ENCODE measurements around the gene SNX14. TPM values are rescaled to one million over a fixed set of nuclear protein-coding genes. Genes with fewer than 3 reads are reported as not detected.

SNX14 gene
- total and polyA plus RNA-seq, 8 donors: 11.2 to 209 (median 61.5) TPM

DNA sequence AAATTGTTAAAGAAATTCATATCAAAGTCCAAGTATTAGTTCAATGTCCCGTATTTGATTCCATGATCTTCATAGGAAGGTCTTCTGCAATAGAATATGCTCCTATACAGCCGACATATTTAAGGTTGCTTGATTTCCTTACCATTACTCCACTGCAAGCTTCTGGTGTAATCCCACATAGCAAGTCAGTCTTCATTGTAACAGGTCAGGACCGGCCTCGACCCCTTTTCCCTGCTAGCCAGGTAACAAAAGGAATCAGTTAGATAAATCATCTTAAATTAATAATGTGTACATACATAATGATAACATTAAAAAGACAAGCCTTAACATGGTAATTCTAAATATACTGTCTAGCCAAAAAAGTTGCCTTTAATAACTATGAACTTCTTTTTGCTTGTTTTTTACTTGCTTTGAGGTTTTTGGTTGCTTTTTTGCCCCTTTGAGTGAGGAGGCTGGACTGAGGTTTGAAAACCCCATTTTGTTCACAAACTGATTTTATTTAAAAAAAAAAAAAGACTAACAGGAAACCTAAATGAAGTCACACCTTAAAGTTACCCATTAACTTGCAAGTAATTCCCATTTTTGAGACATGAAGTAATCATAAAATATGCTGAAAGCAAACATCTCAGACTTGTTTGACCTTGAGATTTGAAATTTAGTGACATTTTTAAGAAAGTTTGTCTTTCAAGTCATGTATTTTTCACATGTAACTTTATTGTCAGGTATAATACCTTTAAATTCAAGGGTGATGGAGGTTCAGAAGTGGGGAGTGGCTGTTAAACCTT lies 19.2 kb upstream of the SNX14 start:
- DNase-seq: peak in 1 of 2 donors; percentile 50
- intact Hi-C loops (cut with DNase I; ENCODE audit: low total_unique reads): no loop called here
- Histone ChIP-seq H3K27me3 (no peaks in the 10 kb centered on the region), H3K4me3 (no peak overlapping the region), H3K36me3 (peaks cover 33 to 99% (median 91%) of the 10 kb centered on the region in 4 donors), H3K4me1 (peaks cover 0 to 13% (median 4%) of the 10 kb centered on the region in 4 donors), H3K27ac (no peak overlapping the region), H3K9me3 (no peaks in the 10 kb centered on the region)
- WGBS, 5 donors: 88 to 95% (median 91%) methylated on average over 4 of the region's 4 CpGs
- TF ChIP-seq EP300 (IDR thresholded peaks at IDR 0.05) (no peak), POLR2A (IDR thresholded peaks at IDR 0.05) (no peak), POLR2AphosphoS5 (IDR thresholded peaks at IDR 0.05) (no peak)
- TF ChIP-seq, protein P1, sequence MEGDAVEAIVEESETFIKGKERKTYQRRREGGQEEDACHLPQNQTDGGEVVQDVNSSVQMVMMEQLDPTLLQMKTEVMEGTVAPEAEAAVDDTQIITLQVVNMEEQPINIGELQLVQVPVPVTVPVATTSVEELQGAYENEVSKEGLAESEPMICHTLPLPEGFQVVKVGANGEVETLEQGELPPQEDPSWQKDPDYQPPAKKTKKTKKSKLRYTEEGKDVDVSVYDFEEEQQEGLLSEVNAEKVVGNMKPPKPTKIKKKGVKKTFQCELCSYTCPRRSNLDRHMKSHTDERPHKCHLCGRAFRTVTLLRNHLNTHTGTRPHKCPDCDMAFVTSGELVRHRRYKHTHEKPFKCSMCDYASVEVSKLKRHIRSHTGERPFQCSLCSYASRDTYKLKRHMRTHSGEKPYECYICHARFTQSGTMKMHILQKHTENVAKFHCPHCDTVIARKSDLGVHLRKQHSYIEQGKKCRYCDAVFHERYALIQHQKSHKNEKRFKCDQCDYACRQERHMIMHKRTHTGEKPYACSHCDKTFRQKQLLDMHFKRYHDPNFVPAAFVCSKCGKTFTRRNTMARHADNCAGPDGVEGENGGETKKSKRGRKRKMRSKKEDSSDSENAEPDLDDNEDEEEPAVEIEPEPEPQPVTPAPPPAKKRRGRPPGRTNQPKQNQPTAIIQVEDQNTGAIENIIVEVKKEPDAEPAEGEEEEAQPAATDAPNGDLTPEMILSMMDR (IDR thresholded peaks at IDR 0.05): no peak

DNA sequence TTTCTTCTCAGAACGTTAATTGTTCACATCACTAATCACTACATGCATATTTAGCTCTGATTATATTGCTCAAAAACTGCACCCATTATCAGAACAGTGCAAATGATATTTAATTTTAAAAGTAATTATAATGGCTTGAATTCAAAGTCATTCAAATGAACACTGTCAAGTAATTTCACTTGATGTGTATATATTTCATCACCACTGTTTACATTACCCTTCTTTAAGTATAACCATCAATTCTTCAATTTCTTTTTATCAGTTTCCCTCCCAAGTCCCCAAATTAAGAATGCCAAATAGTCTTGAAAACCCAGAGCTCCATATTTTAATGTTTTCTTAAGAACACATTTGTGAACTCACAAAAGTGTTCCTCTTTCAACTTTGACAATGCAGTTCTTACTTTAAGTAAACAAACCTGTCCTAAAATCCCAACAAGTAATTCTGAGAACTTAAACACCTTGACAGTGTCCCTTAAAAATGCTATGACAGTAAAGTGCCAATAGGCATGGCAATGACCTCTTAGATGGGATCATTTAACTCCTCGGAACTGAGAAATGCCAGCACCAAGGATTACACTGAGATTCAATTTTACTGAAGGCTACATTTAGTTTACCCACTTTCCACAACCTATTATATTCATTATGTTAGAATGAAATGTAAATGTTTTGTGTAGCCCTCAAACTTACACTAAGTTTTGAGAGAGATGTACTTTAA lies 16.7 kb upstream of the SNX14 start:
- Histone ChIP-seq H3K9me3 (no peaks in the 10 kb centered on the region), H3K27ac (no peak overlapping the region), H3K36me3 (peaks cover 17 to 87% (median 70%) of the 10 kb centered on the region in 4 donors), H3K4me3 (no peak overlapping the region), H3K27me3 (no peaks in the 10 kb centered on the region), H3K4me1 (peaks cover 0 to 13% (median 4%) of the 10 kb centered on the region in 4 donors)
- TF ChIP-seq, protein P1 (IDR thresholded peaks at IDR 0.05): no peak
- TF ChIP-seq EP300 (IDR thresholded peaks at IDR 0.05) (no peak), POLR2AphosphoS5 (IDR thresholded peaks at IDR 0.05) (no peak), POLR2A (IDR thresholded peaks at IDR 0.05) (no peak)
- no peak for DNase-seq
- 82 to 91% (median 86%) methylated on average over 2 of the region's 2 CpGs for WGBS, 5 donors
- intact Hi-C loops (cut with DNase I; ENCODE audit: low total_unique reads): no loop called here

DNA sequence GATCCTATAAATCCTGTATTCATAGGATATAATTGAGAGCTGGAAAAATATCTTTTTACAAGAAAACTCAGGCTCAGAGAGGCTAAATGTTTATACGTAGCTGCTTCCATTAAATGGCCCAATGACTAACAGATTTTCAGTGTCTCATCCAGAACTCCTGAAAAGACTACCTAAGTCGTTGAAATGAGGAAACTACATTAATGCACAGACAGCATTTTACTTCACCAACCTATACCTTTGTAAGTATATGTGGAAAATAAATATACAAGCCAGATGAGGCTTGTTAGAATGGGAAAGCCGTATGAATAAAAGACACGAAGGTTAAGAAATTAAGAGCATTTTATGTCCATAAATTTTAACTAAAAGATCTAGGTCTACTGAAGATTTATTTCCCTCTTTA lies 8.4 kb upstream of the SNX14 start:
- no peak overlapping the region for H3K27ac ChIP-seq
- TF ChIP-seq POLR2AphosphoS5 (IDR thresholded peaks at IDR 0.05): no peak
- TF ChIP-seq POLR2A (IDR thresholded peaks at IDR 0.05): no peak
- TF ChIP-seq, protein P1 (IDR thresholded peaks at IDR 0.05): no peak
- no peak for TF ChIP-seq EP300 (IDR thresholded peaks at IDR 0.05)
- 86 to 93% (median 89%) methylated on average over 4 of the region's 4 CpGs for WGBS, 5 donors
- no peak for DNase-seq
- no peak overlapping the region for H3K4me3 ChIP-seq
- peaks cover 0 to 23% (median 6%) of the 10 kb centered on the region in 4 donors for H3K36me3 ChIP-seq
- intact Hi-C loops (cut with DNase I; ENCODE audit: low total_unique reads): no loop called here
- no peaks in the 10 kb centered on the region for H3K9me3 ChIP-seq
- H3K4me1 ChIP-seq: no peaks in the 10 kb centered on the region
- no peaks in the 10 kb centered on the region for H3K27me3 ChIP-seq

DNA sequence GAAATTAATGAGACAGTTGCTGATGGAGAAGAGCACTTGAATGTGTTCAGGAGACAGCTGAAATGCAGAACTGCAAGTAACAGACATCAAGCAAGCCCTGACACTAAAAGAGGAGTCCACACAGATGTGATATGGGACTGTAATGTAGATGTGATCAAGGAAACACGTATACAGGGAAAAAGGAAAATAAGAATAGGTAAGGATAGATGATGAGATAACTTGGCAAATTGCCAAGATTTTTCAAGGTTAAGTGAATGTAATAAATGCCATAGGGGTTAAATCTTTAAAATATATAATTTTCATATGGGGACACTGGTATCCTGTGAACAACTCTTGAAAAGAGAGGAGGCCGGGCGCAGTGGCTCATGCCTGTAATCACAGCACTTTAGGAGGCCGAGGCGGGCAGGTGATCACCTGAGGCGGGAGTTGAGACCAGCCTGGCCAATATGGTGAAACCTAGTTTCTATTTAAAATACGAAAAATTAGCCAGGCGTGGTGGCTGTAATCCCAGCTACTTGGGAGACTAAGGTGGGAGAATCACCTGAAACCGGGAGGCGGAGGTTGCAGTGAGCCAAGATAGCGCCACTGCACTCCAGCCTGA lies 7.2 kb upstream of the SNX14 start:
- H3K9me3 ChIP-seq: no peaks in the 10 kb centered on the region
- H3K36me3 ChIP-seq: peaks cover 0 to 22% (median 3%) of the 10 kb centered on the region in 4 donors
- intact Hi-C loops (cut with DNase I; ENCODE audit: low total_unique reads): no loop called here
- DNase-seq: no peak
- no peak for TF ChIP-seq EP300 (IDR thresholded peaks at IDR 0.05)
- TF ChIP-seq, protein P1 (IDR thresholded peaks at IDR 0.05): no peak
- TF ChIP-seq POLR2A (IDR thresholded peaks at IDR 0.05): no peak
- no peak for TF ChIP-seq POLR2AphosphoS5 (IDR thresholded peaks at IDR 0.05)
- H3K27ac ChIP-seq: no peak overlapping the region
- H3K27me3 ChIP-seq: no peaks in the 10 kb centered on the region
- 85 to 89% (median 88%) methylated on average over 11 of the region's 11 CpGs for WGBS, 5 donors
- H3K4me1 ChIP-seq: no peaks in the 10 kb centered on the region
- H3K4me3 ChIP-seq: no peak overlapping the region

All from stomach (tissue), 9 donors.